ENCODE measurements around the gene INSYN1. TPM values are rescaled to one million over a fixed set of nuclear protein-coding genes. Genes with fewer than 3 reads are reported as not detected.

Gene INSYN1
- total and polyA plus RNA-seq, 2 experiments from 2014 or later = 0.18 to 14.2 TPM

- Mint-ChIP-seq H3K9me3 (no peaks in the 10 kb centered on the region), H3K27me3 (ENCODE audit: insufficient read depth, low read depth, poor library complexity) (peaks cover 6% of the 10 kb centered on the region), H3K4me1 (peaks cover 4% of the 10 kb centered on the region), H3K36me3 (ENCODE audit: low read depth) (no peaks in the 10 kb centered on the region), H3K27ac (no peak overlapping the region), H3K4me3 (no peak overlapping the region)
- Histone ChIP-seq H3K79me2 (replicated peaks; ENCODE audit: insufficient read depth) (no peaks in the 10 kb centered on the region), H3K27me3 (ENCODE audit: insufficient read depth) (no peaks in the 10 kb centered on the region), H2AFZ (no peak overlapping the region), H3K4me3 (no peak overlapping the region), H3K9me2 (ENCODE audit: insufficient read depth) (no peaks in the 10 kb centered on the region), H3K4me1 (ENCODE audit: insufficient read depth) (no peaks in the 10 kb centered on the region), H3K36me3 (ENCODE audit: insufficient read depth) (no peaks in the 10 kb centered on the region), H3K4me2 (no peak overlapping the region), H3K27ac (ENCODE audit: low read depth) (no peak overlapping the region), H3F3A (replicated peaks; ENCODE audit: low read depth) (no peaks in the 10 kb centered on the region), H4K20me1 (replicated peaks; ENCODE audit: insufficient read depth) (no peaks in the 10 kb centered on the region)
- no peak for TF ChIP-seq REST (IDR thresholded peaks at IDR 0.05; ENCODE audit: unreplicated experiment)
- no peak for TF ChIP-seq EZH2 (IDR thresholded peaks at IDR 0.05; ENCODE audit: low read depth, unreplicated experiment)
- TF ChIP-seq EZH2phosphoT487 (IDR thresholded peaks at IDR 0.05; ENCODE audit: unreplicated experiment) = no peak
- TF ChIP-seq JUNB (IDR thresholded peaks at IDR 0.05; ENCODE audit: unreplicated experiment) = no peak
- TF ChIP-seq CTCF (conservative IDR thresholded peaks at IDR 0.05; ENCODE audit: low read depth in 2 of 2) = no peak
- TF ChIP-seq NANOG (IDR thresholded peaks at IDR 0.05; ENCODE audit: borderline replicate concordance) = no peak
- no peak for TF ChIP-seq ZNF331 (CRISPR knock-in tag; IDR thresholded peaks at IDR 0.05; ENCODE audit: low read depth)
- TF ChIP-seq CREB1 (CRISPR knock-in tag; IDR thresholded peaks at IDR 0.05; ENCODE audit: low read depth) = no peak
- TF ChIP-seq POLR2AphosphoS5 (IDR thresholded peaks at IDR 0.05; ENCODE audit: low read depth) = no peak
- TF ChIP-seq ZNF114 (CRISPR knock-in tag; IDR thresholded peaks at IDR 0.05) = no peak
- no peak for TF ChIP-seq ETS1 (IDR thresholded peaks at IDR 0.05)
- TF ChIP-seq ZNF462 (CRISPR knock-in tag; IDR thresholded peaks at IDR 0.05) = no peak
- TF ChIP-seq STAT1 (IDR thresholded peaks at IDR 0.05; ENCODE audit: unreplicated experiment) = no peak
- DNase-seq (ENCODE audit: low spot score) = no peak
- ATAC-seq = no peak; the same call in 2 of the 3 replicates
These were observed 28.9 kb downstream of the INSYN1 start for GRCh38 chr15:73724212-73724611.
